ENCODE results near the gene XIST.

The XIST gene

GRCh38 chrX:73867144-73867543, 14.6 kb upstream of the XIST start:
- no peak overlapping the region for H3K27ac ChIP-seq
- H3K9me3 ChIP-seq (ENCODE audit: severe bottlenecking) = no peaks in the 10 kb centered on the region
- TF ChIP-seq CTCF (IDR thresholded peaks at IDR 0.05; ENCODE audit: low read depth, low read length) = no peak
- H3K4me3 ChIP-seq (ENCODE audit: low read depth, low read length) = no peak overlapping the region
- DNase-seq = no peak
- peaks cover 35% of the 10 kb centered on the region for H3K27me3 ChIP-seq (ENCODE audit: insufficient read depth, low read depth, severe bottlenecking)
- no peaks in the 10 kb centered on the region for H3K36me3 ChIP-seq

GRCh38 chrX:73863852-73864251, 11.3 kb upstream of the XIST start:
- H3K9me3 ChIP-seq (ENCODE audit: severe bottlenecking) = no peaks in the 10 kb centered on the region
- H3K27ac ChIP-seq = no peak overlapping the region
- TF ChIP-seq CTCF (IDR thresholded peaks at IDR 0.05; ENCODE audit: low read depth, low read length) = no peak
- H3K36me3 ChIP-seq = no peaks in the 10 kb centered on the region
- no peak for DNase-seq
- no peak overlapping the region for H3K4me3 ChIP-seq (ENCODE audit: low read depth, low read length)
- peaks cover 39% of the 10 kb centered on the region for H3K27me3 ChIP-seq (ENCODE audit: insufficient read depth, low read depth, severe bottlenecking)

GRCh38 chrX:73863268-73863667, 10.8 kb upstream of the XIST start:
- Histone ChIP-seq H3K27ac (no peak overlapping the region), H3K9me3 (ENCODE audit: severe bottlenecking) (no peaks in the 10 kb centered on the region), H3K36me3 (no peaks in the 10 kb centered on the region), H3K27me3 (ENCODE audit: insufficient read depth, low read depth, severe bottlenecking) (peaks cover 39% of the 10 kb centered on the region), H3K4me3 (ENCODE audit: low read depth, low read length) (no peak overlapping the region)
- DNase-seq = no peak
- TF ChIP-seq CTCF (IDR thresholded peaks at IDR 0.05; ENCODE audit: low read depth, low read length) = no peak

- no peak overlapping the region for H3K4me3 ChIP-seq (ENCODE audit: low read depth, low read length)
- no peak overlapping the region for H3K27ac ChIP-seq
- DNase-seq = no peak
- no peaks in the 10 kb centered on the region for H3K9me3 ChIP-seq (ENCODE audit: severe bottlenecking)
- no peak for TF ChIP-seq CTCF (IDR thresholded peaks at IDR 0.05; ENCODE audit: low read depth, low read length)
- H3K27me3 ChIP-seq (ENCODE audit: insufficient read depth, low read depth, severe bottlenecking) = peaks cover 39% of the 10 kb centered on the region
- H3K36me3 ChIP-seq = no peaks in the 10 kb centered on the region
Measured at GRCh38 chrX:73859622-73860021, 7.1 kb upstream of the XIST start.

GRCh38 chrX:73855546-73855945, 3.0 kb upstream of the XIST start:
- Histone ChIP-seq H3K9me3 (ENCODE audit: severe bottlenecking) (peaks cover 6% of the 10 kb centered on the region), H3K27ac (no peak overlapping the region), H3K27me3 (ENCODE audit: insufficient read depth, low read depth, severe bottlenecking) (peaks cover 71% of the 10 kb centered on the region), H3K36me3 (no peaks in the 10 kb centered on the region), H3K4me3 (ENCODE audit: low read depth, low read length) (no peak overlapping the region)
- peak; percentile 69 for TF ChIP-seq CTCF (IDR thresholded peaks at IDR 0.05; ENCODE audit: low read depth, low read length)
- DNase-seq = peak; percentile 60

- Histone ChIP-seq H3K4me3 (ENCODE audit: low read depth, low read length) (no peak overlapping the region), H3K9me3 (ENCODE audit: severe bottlenecking) (peaks cover 6% of the 10 kb centered on the region), H3K36me3 (no peaks in the 10 kb centered on the region), H3K27ac (no peak overlapping the region), H3K27me3 (ENCODE audit: insufficient read depth, low read depth, severe bottlenecking) (peaks cover 86% of the 10 kb centered on the region)
- no peak for DNase-seq
- TF ChIP-seq CTCF (IDR thresholded peaks at IDR 0.05; ENCODE audit: low read depth, low read length) = no peak
Measured at GRCh38 chrX:73852022-73852421, 492 bp downstream of the XIST start.

Data from WERI-Rb-1 (cell line).